IMR-90 (cell line): ENCODE results near the gene SLC44A2. TPM values are rescaled to one million over a fixed set of nuclear protein-coding genes. Genes with fewer than 3 reads are reported as not detected.

Experiments
- ATAC-seq: fragments of 200-7000 bp; cut with Tn5 transposase; 2 replicates; pipeline ENCODE4 v1.9.1; 2020; ENCODE audit warnings: low read depth, mild to moderate bottlenecking, moderate library complexity
- BruUV-seq: library from RNA; stranded (reverse); fragments of 400-500 nt; replicated peaks from 2 replicates; lab custom pipeline; 2021; lab: Mats Ljungman, UMichigan
- CTCF ChIA-PET: fragments of 300-600 bp; formaldehyde crosslinking; extraction: SDS; loops from one replicate; lab custom pipeline; 2021; ENCODE audit warnings: antibody characterized with exemption; lab: Yijun Ruan, JAX
- POLR2A ChIA-PET: fragments of 300-600 bp; sonication (Branson Sonifier 250); formaldehyde crosslinking; loops from one replicate; lab custom pipeline; 2022; ENCODE audit warnings: antibody characterized with exemption; ENCODE audit not compliant: unreplicated experiment; lab: Charles Lee
- DNase-seq: peaks from one replicate; pipeline ENCODE4 v3.0.0; 2013
- H2AFZ ChIP-seq: replicated peaks from 2 replicates; pipeline ENCODE3; 2013; ENCODE audit warnings: low read length, mild to moderate bottlenecking; ENCODE audit not compliant: poor library complexity
- H2AK5ac ChIP-seq: 2 replicates; pipeline ENCODE4 v1.6.1; 2013; ENCODE audit warnings: low read depth, low read length, inconsistent platforms
- H2AK9ac ChIP-seq: replicated peaks from 2 replicates; pipeline ENCODE3; 2013; ENCODE audit warnings: mild to moderate bottlenecking, low read depth, low read length, moderate library complexity; ENCODE audit not compliant: poor library complexity
- H2BK120ac ChIP-seq: 2 replicates; pipeline ENCODE4 v1.6.1; 2013; ENCODE audit warnings: low read depth, low read length, inconsistent platforms
- H2BK15ac ChIP-seq: 3 replicates; pipeline ENCODE4 v1.6.1; 2013; ENCODE audit warnings: low read depth, low read length, inconsistent platforms
- H2BK20ac ChIP-seq: 2 replicates; pipeline ENCODE4 v1.6.1; 2013; ENCODE audit warnings: low read depth, mild to moderate bottlenecking, inconsistent platforms, low read length, moderate library complexity
- H2BK5ac ChIP-seq: 2 replicates; pipeline ENCODE4 v1.6.1; 2013; ENCODE audit warnings: mild to moderate bottlenecking, low read depth, low read length, inconsistent platforms; ENCODE audit not compliant: poor library complexity, severe bottlenecking
- H3K14ac ChIP-seq: replicated peaks from 2 replicates; pipeline ENCODE4 v1.6.1; 2013; ENCODE audit warnings: low read depth, low read length, inconsistent platforms
- H3K18ac ChIP-seq: 2 replicates; pipeline ENCODE4 v1.6.1; 2013; ENCODE audit warnings: low read depth, low read length, control low read depth
- H3K23ac ChIP-seq: 2 replicates; pipeline ENCODE4 v1.6.1; 2013; ENCODE audit warnings: low read depth, low read length, inconsistent platforms
- H3K27ac ChIP-seq: 2 replicates; pipeline ENCODE4 v1.5.1; 2013; ENCODE audit warnings: mild to moderate bottlenecking, control low read depth, low read length; ENCODE audit not compliant: insufficient read depth
- H3K27me3 ChIP-seq: 2 replicates; pipeline ENCODE4 v1.6.1; 2013; ENCODE audit warnings: low read length; ENCODE audit not compliant: control insufficient read depth, insufficient read depth
- H3K36me3 ChIP-seq: 2 replicates; pipeline ENCODE4 v1.6.1; 2013; ENCODE audit warnings: low read length, mixed read lengths; ENCODE audit not compliant: control insufficient read depth, insufficient read depth
- H3K4ac ChIP-seq: 2 replicates; pipeline ENCODE4 v1.6.1; 2013; ENCODE audit warnings: low read depth, low read length, inconsistent platforms
- H3K4me1 ChIP-seq: 2 replicates; pipeline ENCODE4 v1.6.1; 2013; ENCODE audit warnings: low read length, mixed read lengths; ENCODE audit not compliant: control insufficient read depth, insufficient read depth
- H3K4me2 ChIP-seq: 2 replicates; pipeline ENCODE4 v1.6.1; 2013; ENCODE audit warnings: low read depth, mild to moderate bottlenecking, control low read depth, low read length, moderate library complexity
- H3K4me3 ChIP-seq: 2 replicates; pipeline ENCODE4 v1.5.1; 2013; ENCODE audit warnings: low read depth, mild to moderate bottlenecking, control low read depth, low read length, moderate library complexity; ENCODE audit not compliant: insufficient read depth
- H3K56ac ChIP-seq: 2 replicates; pipeline ENCODE4 v1.6.1; 2013; ENCODE audit warnings: low read length, inconsistent platforms; ENCODE audit not compliant: insufficient read depth; ENCODE audit errors: extremely low read depth
- H3K79me1 ChIP-seq, 2 experiments: 2 replicates each; pipeline ENCODE4 v1.6.1; 2013; ENCODE audit warnings: low read length in 2 of 2, inconsistent platforms in 1 of 2, low read depth in 1 of 2
- H3K9ac ChIP-seq: 2 replicates; pipeline ENCODE4 v1.6.1; 2013; ENCODE audit warnings: low read depth, low read length, control low read depth
- H3K9me1 ChIP-seq: 2 replicates; pipeline ENCODE4 v1.6.1; 2013; ENCODE audit warnings: low read length, inconsistent platforms; ENCODE audit not compliant: insufficient read depth
- H3K9me3 ChIP-seq: 2 replicates; pipeline ENCODE4 v1.6.1; 2013; ENCODE audit warnings: low read length; ENCODE audit not compliant: control insufficient read depth, insufficient read depth
- H4K20me1 ChIP-seq: 2 replicates; pipeline ENCODE4 v1.6.1; 2013; ENCODE audit warnings: low read length, inconsistent platforms; ENCODE audit not compliant: insufficient read depth
- H4K5ac ChIP-seq: 2 replicates; pipeline ENCODE4 v1.6.1; 2013; ENCODE audit warnings: mild to moderate bottlenecking, low read depth, low read length, control low read depth
- H4K8ac ChIP-seq, 2 experiments: 2 replicates each; pipeline ENCODE4 v1.6.1; 2013; ENCODE audit warnings: low read depth in 2 of 2, low read length in 2 of 2, control low read depth in 1 of 2, inconsistent platforms in 1 of 2
- H4K91ac ChIP-seq: 2 replicates; pipeline ENCODE4 v1.6.1; 2013; ENCODE audit warnings: low read depth, low read length, inconsistent platforms; ENCODE audit not compliant: insufficient read depth
- CHD1 ChIP-seq: IDR thresholded peaks from 2 replicates; pipeline ENCODE4 v1.6.1; 2012; ENCODE audit warnings: low read depth, low read length, improper control_type of control experiment
- CTCF ChIP-seq: conservative IDR thresholded peaks from 2 replicates; pipeline ENCODE4 v1.5.1; 2012; ENCODE audit warnings: mild to moderate bottlenecking, low read depth, low read length, improper control_type of control experiment
- FOS ChIP-seq: fragments of 150-350 bp; IDR thresholded peaks from 2 replicates; pipeline ENCODE4 v1.6.1; 2016; ENCODE audit warnings: low read depth, low read length
- RCOR1 ChIP-seq: IDR thresholded peaks from 2 replicates; pipeline ENCODE4 v1.6.1; 2012; ENCODE audit warnings: mild to moderate bottlenecking, low read length, improper control_type of control experiment; ENCODE audit not compliant: insufficient replicate concordance
- USF2 ChIP-seq: fragments of 150-350 bp; IDR thresholded peaks from 2 replicates; pipeline ENCODE4 v1.6.1; 2017; ENCODE audit warnings: mild to moderate bottlenecking, antibody characterized with exemption, low read length, low read depth
- WGBS, 2 experiments: methylation state at CpG; one replicate each; pipeline versions ENCODE4 v1.1.5 to v1.1.7; 2013; ENCODE audit warnings: missing lambda C conversion rate in 2 of 2; ENCODE audit not compliant: insufficient read length in 1 of 2; ENCODE audit errors: extremely low coverage in 2 of 2; 5-methylcytosine and 5-hydroxymethylcytosine counted together
- dilution Hi-C: fragments of 300-500 bp; cut with HindIII; formaldehyde crosslinking; loops from one replicate; pipeline ENCODE4 v1.14.3; 2018; ENCODE audit warnings: low sequenced_read_pairs; ENCODE audit not compliant: unreplicated experiment
- in situ Hi-C: fragments of 300-500 bp; cut with MboI; formaldehyde crosslinking; loops from 3 replicates; pipeline ENCODE4 v1.14.3; 2019; ENCODE audit warnings: low sequenced_read_pairs, inconsistent platforms, mixed read lengths
- intact Hi-C: fragments of 100-400 bp; cut with micrococcal nuclease; formaldehyde crosslinking; loops from 2 replicates; pipeline ENCODE4 v1.10.0; 2022
- polyA plus RNA-seq, 3 experiments: library from polyadenylated mRNA; depleted of rRNA; stranded (reverse); fragments of >200 nt; gene quantifications; 2 replicates each; pipeline ENCODE4 v1.2.3, GENCODE V29; 2012; ENCODE audit warnings: low replicate concordance in 1 of 3
- total RNA-seq: library from RNA; depleted of rRNA; stranded (reverse); fragments of >200 nt; gene quantifications from 2 replicates; pipeline ENCODE4 v1.2.3, GENCODE V29; 2012

Gene SLC44A2
- total and polyA plus RNA-seq, 2 of the 4 experiments (the other 2 are of a cell fraction): 28.5 to 62.9 TPM

- Histone ChIP-seq H3K9me3 (no peaks in the 10 kb centered on the region), H3K9ac (no peak overlapping the region), H2BK20ac (no peak overlapping the region), H3K4me2 (no peak overlapping the region), H3K23ac (no peak overlapping the region), H4K5ac (no peak overlapping the region), H2BK15ac (no peak overlapping the region), H4K20me1 (peaks cover 76% of the 10 kb centered on the region), H3K14ac (no peak overlapping the region), H3K4me1 (no peaks in the 10 kb centered on the region), H3K18ac (no peak overlapping the region), H2AK5ac (no peak overlapping the region), H3K79me1 (peaks cover 52 to 79% of the 10 kb centered on the region in 2 experiments), H2AFZ (no peak overlapping the region), H2BK120ac (no peak overlapping the region), H3K56ac (no peak overlapping the region), H3K9me1 (no peaks in the 10 kb centered on the region), H2BK5ac (no peak overlapping the region), H4K91ac (no peak overlapping the region), H3K36me3 (peaks cover 91% of the 10 kb centered on the region), H3K4me3 (no peak overlapping the region), H4K8ac (no peak overlapping the region), H3K4ac (no peak overlapping the region), H3K27me3 (no peaks in the 10 kb centered on the region), H2AK9ac (no peak overlapping the region), H3K27ac (no peak overlapping the region)
- ATAC-seq (no peak), DNase-seq (no peak)
- TF ChIP-seq CHD1 (no peak), USF2 (no peak), CTCF (no peak), RCOR1 (no peak), FOS (no peak)
- BruUV-seq: no TSS peak
- 100% methylated on average over 2 of the region's 4 CpGs; no CpG with 5 or more reads in 1 of the 2 experiments for WGBS, 2 experiments
- intact Hi-C loops (no loop called here), in situ Hi-C loops (no loop called here), dilution Hi-C loops (no loop called here)
- ChIA-PET POLR2A (no interaction called here), CTCF (interaction anchor here (0.5 kb wide), 1 partner anchor 103 kb away, joined by 5 read pairs; no protein-coding TSS in a partner anchor)
These were observed 56.3 kb downstream of the SLC44A2 start for GRCh38 chr19:10681658-10682057.
